GM18870 (cell line): ENCODE measurements around the gene CSMD2.

ENCODE experiments used
- ATAC-seq: cut with Tn5 transposase; IDR thresholded peaks from one replicate; pipeline ENCODE4 v1.9.1; 2021; ENCODE audit warnings: moderate library complexity; ENCODE audit not compliant: unreplicated experiment

Gene CSMD2

DNA sequence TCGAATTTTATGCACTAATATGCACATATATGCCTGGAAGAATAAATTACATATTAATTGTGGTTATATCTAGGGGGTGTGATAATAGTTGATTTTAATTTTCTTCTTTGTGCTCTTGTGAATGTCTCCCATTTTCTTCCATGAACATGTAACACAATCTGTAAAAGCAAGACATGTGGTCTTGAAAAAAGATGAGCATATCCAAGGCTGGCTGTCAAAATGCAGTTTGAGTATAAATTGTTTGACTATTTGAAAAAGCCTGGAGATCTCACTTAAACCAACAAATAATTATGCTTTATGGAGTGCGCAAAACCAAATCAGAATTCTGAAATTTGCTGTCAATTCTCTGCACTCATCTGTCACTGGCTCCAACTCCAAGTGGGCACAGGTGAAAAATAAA is 157.3 kb downstream of the CSMD2 start:
- no peak for ATAC-seq

- ATAC-seq: no peak
Measured at GRCh38 chr1:34005309-34005708, 159.7 kb downstream of the CSMD2 start.

- no peak for ATAC-seq
Measured at GRCh38 chr1:34002810-34003209, 162.2 kb downstream of the CSMD2 start.

DNA sequence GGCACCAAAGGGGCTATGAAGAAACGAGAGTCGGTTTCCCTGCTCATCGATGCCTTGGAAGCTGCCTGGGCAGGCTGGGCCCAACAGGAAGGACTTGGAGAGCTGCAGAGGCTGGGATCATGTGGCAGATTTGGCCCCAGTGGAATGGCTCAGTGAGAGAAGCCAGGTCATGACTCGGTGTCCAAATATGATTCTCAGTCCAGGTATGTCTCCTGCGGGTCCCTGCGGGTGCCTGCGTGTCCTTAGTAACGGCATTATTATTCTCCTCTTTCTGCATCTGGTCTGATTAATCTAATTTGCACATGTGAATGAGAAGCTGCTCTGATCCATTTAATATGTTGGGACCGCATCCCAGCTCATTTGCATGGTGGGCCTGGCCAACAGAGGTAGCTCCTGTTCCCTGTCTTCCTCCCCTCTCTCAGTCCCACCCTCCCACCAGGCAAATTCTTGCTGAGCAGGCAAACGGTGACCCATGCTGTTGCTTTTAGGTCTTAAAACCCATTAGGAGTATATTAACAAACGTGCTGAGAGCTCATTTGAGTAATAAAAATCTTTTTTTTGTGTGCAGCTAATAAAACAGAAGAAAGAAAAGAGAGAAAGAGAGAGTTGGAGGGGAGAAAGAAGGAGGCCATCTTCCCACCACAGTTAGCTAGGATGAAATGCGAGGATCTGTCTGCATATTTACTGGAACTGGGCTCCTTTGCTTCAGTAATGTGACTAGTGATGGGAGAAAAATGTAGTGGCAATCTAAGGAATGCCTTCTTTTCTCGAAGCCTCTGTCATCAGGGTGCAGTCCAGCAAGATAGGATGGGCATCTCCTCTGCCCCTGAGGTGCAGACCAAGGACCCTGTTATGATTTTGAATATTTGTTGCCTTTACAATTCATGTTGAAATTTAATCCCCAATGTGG is 167.6 kb downstream of the CSMD2 start:
- ATAC-seq: no peak

- ATAC-seq: no peak
Measured at GRCh38 chr1:33996281-33996680, 168.7 kb downstream of the CSMD2 start.

DNA sequence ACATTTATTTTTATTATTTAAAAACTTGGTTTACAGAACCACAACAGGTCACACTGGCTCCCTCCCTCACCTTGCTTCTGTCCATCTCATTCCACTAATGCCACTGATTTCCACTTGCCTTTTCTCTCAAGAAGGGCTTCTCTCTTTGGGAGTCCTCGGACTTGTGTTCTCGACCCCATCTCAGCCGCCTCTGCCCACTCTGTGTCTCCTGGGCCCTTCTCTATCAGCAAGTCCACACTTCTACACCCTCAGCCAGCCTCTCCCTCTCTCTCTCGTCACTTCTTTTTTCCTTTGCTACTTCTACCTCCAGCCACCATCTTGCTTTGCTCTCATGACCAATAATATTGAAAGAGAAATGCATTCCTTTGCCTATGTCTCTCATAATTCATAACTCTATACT is 171.7 kb downstream of the CSMD2 start:
- ATAC-seq: no peak

DNA sequence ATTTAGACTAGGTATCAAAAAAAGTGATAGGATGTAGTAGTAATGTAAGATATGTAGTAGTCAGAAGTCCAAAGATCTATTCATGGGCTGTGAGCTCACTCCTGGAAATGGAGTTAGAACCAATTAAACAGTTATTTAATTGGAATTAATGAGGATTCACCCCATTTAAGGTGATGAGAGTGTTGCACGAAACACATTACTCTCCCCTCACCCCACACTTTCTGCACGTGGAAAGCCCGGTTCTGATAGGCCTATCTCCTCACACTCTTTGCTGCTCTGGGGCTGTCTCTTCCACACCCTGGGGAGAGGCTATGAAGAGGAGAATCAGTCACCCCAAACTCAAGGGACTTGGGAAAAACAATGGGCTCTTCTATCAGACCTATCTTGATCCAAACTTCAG is 174.7 kb downstream of the CSMD2 start:
- ATAC-seq: no peak

GRCh38 chr1:33988161-33988560 is 176.9 kb downstream of the CSMD2 start:
- no peak for ATAC-seq

GRCh38 chr1:33986390-33987095 is 178.5 kb downstream of the CSMD2 start:
- no peak for ATAC-seq

DNA sequence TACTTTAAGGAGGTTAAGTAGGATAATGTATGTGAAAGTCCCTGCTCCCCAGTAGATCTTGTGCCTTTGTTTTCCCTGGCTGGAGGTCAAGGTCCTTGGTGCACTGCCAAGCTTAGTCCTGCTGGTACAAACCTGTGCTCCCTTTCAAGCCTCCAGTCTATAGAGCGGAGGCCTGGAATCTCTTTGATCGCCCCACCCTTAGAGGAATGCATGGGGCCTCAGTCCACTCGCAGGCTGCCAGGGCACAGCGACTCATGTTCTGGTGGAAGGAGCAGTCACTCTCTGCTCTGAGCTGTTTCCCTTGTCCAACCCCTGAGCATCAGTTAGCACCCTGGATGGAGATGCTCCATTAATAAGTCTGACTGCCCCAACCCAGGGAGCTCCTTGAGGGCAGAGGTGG is 179.4 kb downstream of the CSMD2 start:
- no peak for ATAC-seq

DNA sequence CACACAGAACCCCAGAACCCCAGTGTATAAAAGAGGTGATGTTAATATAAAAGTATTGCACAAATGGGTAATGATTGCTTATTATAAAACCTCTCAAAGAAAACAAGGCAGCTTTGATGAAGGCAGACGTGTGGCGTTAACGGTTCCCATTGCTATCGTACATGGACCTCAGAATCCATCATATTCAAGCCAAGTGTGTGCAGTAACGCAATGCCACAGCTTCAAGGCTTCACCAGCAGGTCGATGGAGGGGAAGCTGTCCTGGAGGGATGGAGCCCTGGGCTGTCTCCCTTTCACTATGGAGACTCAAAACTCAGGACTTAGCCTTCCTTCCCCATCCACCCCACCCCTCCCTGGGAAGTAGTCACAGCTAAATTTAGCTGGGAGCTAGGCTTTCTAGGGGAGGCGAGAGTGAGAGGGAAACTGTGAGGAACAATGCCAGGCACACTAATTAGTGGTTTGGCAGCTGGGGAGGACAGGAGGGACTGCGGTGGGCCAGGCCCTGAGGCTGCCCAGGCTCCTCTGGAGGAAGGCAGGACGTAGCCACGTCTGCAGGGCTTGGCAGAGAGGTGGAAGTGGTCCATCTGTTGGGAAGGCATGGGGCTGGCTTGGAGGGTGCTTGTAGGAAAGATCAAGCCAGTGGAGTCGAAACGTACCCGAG is 180.0 kb downstream of the CSMD2 start:
- no peak for ATAC-seq

- no peak for ATAC-seq
Measured at GRCh38 chr1:33982419-33982818, 182.6 kb downstream of the CSMD2 start.

DNA sequence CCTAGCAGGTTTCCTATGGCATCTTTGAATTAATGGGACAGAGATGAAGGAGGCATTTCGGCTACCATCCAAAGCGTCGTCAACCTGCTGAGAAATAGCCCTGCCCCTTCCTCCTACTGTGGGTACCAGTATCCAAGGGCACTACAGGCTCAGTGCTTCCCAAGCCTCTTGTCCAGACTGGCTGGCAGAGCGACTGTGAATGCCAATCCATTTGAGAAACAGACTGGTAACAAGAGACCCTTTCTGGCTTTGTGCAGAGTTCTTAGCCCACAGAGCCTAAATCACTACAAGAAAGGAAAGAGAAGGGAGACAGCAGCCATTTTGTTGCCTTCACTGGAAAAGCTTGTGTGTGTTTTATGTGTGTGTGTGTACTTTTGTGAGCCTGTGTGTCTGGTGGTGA is 185.7 kb downstream of the CSMD2 start:
- no peak for ATAC-seq

- no peak for ATAC-seq
Measured at GRCh38 chr1:33975961-33976360, 189.1 kb downstream of the CSMD2 start.

GRCh38 chr1:33973799-33974545 is 191.1 kb downstream of the CSMD2 start:
- ATAC-seq: no peak

GRCh38 chr1:33972676-33973395 is 192.2 kb downstream of the CSMD2 start:
- no peak for ATAC-seq

GRCh38 chr1:33971913-33972312 is 193.1 kb downstream of the CSMD2 start:
- ATAC-seq: no peak

DNA sequence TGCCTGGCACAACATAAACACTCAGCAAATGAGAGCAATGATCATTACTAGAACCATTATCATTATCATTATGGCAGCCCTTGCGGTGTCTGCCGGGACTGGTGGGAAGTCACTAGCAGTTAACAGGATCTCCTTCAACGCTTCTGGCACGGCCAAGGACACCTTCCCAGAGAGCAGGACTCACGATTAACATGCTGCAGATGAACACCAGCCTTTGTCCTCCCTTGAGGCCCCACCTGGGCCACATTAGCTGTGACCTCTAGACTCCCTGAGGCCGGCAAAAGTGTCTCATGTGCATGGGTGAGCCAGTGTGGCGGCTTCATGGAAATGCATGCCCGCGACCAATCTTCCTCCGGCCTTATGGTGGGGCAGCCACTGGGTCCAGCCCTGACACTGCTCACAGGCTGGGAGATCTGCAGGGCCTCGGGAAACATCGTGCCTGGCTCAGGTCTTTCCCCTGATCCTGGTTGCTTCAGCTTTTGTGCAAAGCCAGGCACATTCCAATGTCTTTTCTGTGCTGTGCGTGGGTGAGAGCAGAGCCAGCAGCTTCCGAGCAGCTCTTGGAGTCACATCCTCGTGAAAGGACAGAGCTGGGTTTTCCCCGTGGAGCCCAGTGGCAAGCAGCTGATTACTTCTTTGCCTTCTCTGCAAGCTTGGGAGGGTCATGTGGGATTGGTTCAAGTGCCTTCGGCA is 193.9 kb downstream of the CSMD2 start:
- no peak for ATAC-seq

- ATAC-seq: no peak
Measured at GRCh38 chr1:33970148-33970825, 194.7 kb downstream of the CSMD2 start.
